ENCODE data around the gene HSD17B14. TPM values are rescaled to one million over a fixed set of nuclear protein-coding genes. Genes with fewer than 3 reads are reported as not detected.

Gene HSD17B14
- total and polyA plus RNA-seq, 2 of the 8 experiments (the other 6 are each of a cell fraction or from before 2014, with no cell fraction given): 8.4 to 25.5 TPM

- H2BK12ac ChIP-seq (ENCODE audit: low read depth, low read length): no peak overlapping the region
- no peaks in the 10 kb centered on the region for H3K79me2 ChIP-seq (ENCODE audit: control insufficient read depth in 1 of 2, insufficient read depth in 2 of 2, low read length in 2 of 2)
- no peaks in the 10 kb centered on the region; a peak in 2 of 8 replicates for H3K36me3 ChIP-seq (ENCODE audit: control insufficient read depth in 2 of 4, insufficient read depth in 4 of 4, low read length in 3 of 4)
- no peaks in the 10 kb centered on the region for H3K23me2 ChIP-seq (ENCODE audit: low read depth, low read length)
- no peak overlapping the region for H2AK5ac ChIP-seq (ENCODE audit: low read depth, low read length)
- no peak overlapping the region for H3K18ac ChIP-seq (ENCODE audit: extremely low read depth, low read length)
- H3K9me3 ChIP-seq (ENCODE audit: insufficient read depth in 2 of 2, low read depth in 1 of 2, low read length in 1 of 2): no peaks in the 10 kb centered on the region
- no peaks in the 10 kb centered on the region for H4K20me1 ChIP-seq (replicated peaks in 1 of 2; ENCODE audit: control insufficient read depth in 1 of 2, insufficient read depth in 2 of 2, low read length in 2 of 2)
- H3K27ac ChIP-seq (ENCODE audit: low read depth, low read length): no peak overlapping the region
- no peak overlapping the region for H3K23ac ChIP-seq (ENCODE audit: insufficient read length)
- H3K27me3 ChIP-seq (replicated peaks in 1 of 4; ENCODE audit: control insufficient read depth in 3 of 4, extremely low read depth in 1 of 4, insufficient read depth in 3 of 4, low read length in 3 of 4): no peaks in the 10 kb centered on the region; a peak in 1 of 7 replicates
- no peak overlapping the region for H3K9ac ChIP-seq (replicated peaks in 1 of 4; ENCODE audit: extremely low read depth in 1 of 4, low read depth in 3 of 4, low read length in 3 of 4)
- no peak overlapping the region for H4K8ac ChIP-seq (ENCODE audit: extremely low read depth, insufficient read depth, low read length)
- no peak overlapping the region for H3K4me2 ChIP-seq (ENCODE audit: insufficient read depth in 1 of 2, low read depth in 2 of 2, low read length in 2 of 2)
- FAIRE-seq (no peak), DNase-seq (ENCODE audit: low read depth in 1 of 2, low spot score in 2 of 2) (no peak)
- no peak overlapping the region for H2BK20ac ChIP-seq (ENCODE audit: low read length)
- H3K4ac ChIP-seq (replicated peaks; ENCODE audit: insufficient read length, low read depth, low read length): no peak overlapping the region
- peaks cover 0 to 6% (median 0%) of the 10 kb centered on the region in 4 experiments; a peak in 1 of 7 replicates for H3K4me1 ChIP-seq (replicated peaks in 1 of 4; ENCODE audit: control insufficient read depth in 3 of 4, insufficient read depth in 4 of 4, low read length in 3 of 4)
- no peak overlapping the region for H2BK15ac ChIP-seq (ENCODE audit: low read length)
- POLR2A ChIA-PET (ENCODE audit: partially characterized antibody): interaction anchor here (1.0 to 4.2 kb wide), 4 partner anchors 8 to 54 kb away, joined by 4 to 43 read pairs (median 6); partner anchors contain the start of gene PPP1R15A
- H3K56ac ChIP-seq (replicated peaks; ENCODE audit: insufficient read length, low read depth, low read length): no peak overlapping the region
- no peak overlapping the region for H3K14ac ChIP-seq (ENCODE audit: insufficient read length)
- no peak overlapping the region for H4K5ac ChIP-seq (ENCODE audit: insufficient read length, low read depth, low read length)
- no peak overlapping the region for H2AFZ ChIP-seq (ENCODE audit: low read length)
- no peak overlapping the region for H2BK5ac ChIP-seq (ENCODE audit: low read depth, low read length)
- no peak overlapping the region for H4K91ac ChIP-seq (replicated peaks; ENCODE audit: insufficient read length, low read length)
- 0 out of 2 replicates have a peak, but pooled peaks cover 2% of the 10 kb centered on the region for H3K79me1 ChIP-seq (ENCODE audit: low read depth, low read length)
- CTCF ChIA-PET (ENCODE audit: partially characterized antibody): interaction anchor here (0.8 to 1.8 kb wide), 3 partner anchors 12 to 35 kb away, joined by 3 to 4 read pairs (median 4); no protein-coding TSS in a partner anchor
- WGBS, 2 experiments (ENCODE audit: extremely low coverage in 1 of 2, insufficient coverage in 1 of 2, insufficient read length in 1 of 2, insufficient replicate concordance in 2 of 2, low coverage in 1 of 2, low lambda C conversion rate in 2 of 2, missing lambda C conversion rate in 1 of 2): 87% methylated on average over 12 of the region's 18 CpGs; no CpG with 5 or more reads in 1 of the 2 experiments
- no peak overlapping the region for H3K4me3 ChIP-seq (ENCODE audit: extremely low read depth in 1 of 4, insufficient read depth in 2 of 4, low read depth in 3 of 4, low read length in 4 of 4)
- TF ChIP-seq POU5F1 (IDR thresholded peaks at IDR 0.05; ENCODE audit: low read depth, low read length) (no peak), GTF2F1 (IDR thresholded peaks at IDR 0.05; ENCODE audit: borderline replicate concordance, low read depth, low read length) (no peak), CREB1 (IDR thresholded peaks at IDR 0.05) (no peak), RNF2 (IDR thresholded peaks at IDR 0.05; ENCODE audit: borderline replicate concordance, low read depth, low read length, missing control alignments, poor library complexity, severe bottlenecking) (no peak), E2F6 (IDR thresholded peaks at IDR 0.05) (no peak), CEBPB (IDR thresholded peaks at IDR 0.05; ENCODE audit: low read depth, low read length) (no peak), ATF3 (IDR thresholded peaks at IDR 0.05; ENCODE audit: insufficient read depth, low read depth, low read length) (no peak), SP2 (IDR thresholded peaks at IDR 0.05; ENCODE audit: low read length) (no peak), HDAC6 (IDR thresholded peaks at IDR 0.05; ENCODE audit: low read depth, low read length) (no peak), KDM5A (IDR thresholded peaks at IDR 0.05; ENCODE audit: low read length) (no peak)
- no peak overlapping the region for H2BK120ac ChIP-seq (replicated peaks; ENCODE audit: low read depth, low read length)
Measured at GRCh38 chr19:48861313-48861712, 25.0 kb upstream of the HSD17B14 start.

All from H1 (cell line).